IPS DF 4.7 (cell line): ENCODE measurements around the gene TUBGCP5.

Experiments
- DNase-seq: peaks from one replicate; pipeline ENCODE4 v3.0.0-alpha.2; 2013; ENCODE audit warnings: low spot score; ENCODE audit errors: extremely low read depth

TUBGCP5 gene

GRCh38 chr15:22979238-22980188 is 59.9 kb downstream of the TUBGCP5 start:
- no peak for DNase-seq

GRCh38 chr15:22978691-22979237 is 60.6 kb downstream of the TUBGCP5 start:
- DNase-seq: no peak

- DNase-seq: no peak
Observed at GRCh38 chr15:22974745-22975144, 64.6 kb downstream of the TUBGCP5 start.

DNA sequence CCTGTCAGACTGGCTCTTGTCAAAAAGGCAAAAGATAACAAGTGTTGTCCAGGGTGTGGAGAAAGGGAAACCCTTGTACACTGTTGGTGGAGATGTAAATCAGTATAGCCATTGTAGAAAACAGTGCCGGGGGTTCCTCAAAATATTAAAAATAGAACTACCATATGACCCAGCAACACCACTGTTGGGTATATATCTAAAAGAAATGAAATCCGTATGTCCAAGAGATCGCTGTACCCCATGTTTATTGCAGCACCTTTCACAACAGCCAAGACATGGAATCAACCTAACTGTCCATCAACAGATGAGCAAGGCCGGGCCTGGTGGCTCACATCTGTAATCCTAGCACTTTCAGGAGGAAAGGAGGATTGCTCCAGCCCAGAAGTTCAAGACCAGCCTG is 65.4 kb downstream of the TUBGCP5 start:
- no peak for DNase-seq

DNA sequence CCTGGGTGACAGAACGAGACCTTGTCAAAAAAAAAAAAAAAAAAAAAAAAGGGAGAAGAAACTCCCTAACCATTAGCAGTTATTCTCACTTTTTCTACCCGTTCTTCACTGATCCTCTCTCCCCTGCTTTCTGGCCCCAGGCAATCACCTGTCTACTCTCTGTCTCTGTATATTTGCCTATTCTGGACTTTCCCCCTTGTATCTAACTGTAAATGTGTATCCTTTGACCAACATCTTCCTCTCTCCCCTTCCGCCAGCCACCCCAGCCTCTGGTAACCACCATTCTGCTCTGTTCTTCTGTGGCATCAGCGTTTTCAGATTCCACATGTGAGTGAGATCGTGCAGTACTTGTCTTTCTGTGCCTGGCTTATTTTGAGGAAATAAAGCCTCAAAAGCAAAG is 66.1 kb downstream of the TUBGCP5 start:
- no peak for DNase-seq

GRCh38 chr15:22969489-22969888 is 69.9 kb downstream of the TUBGCP5 start:
- no peak for DNase-seq

DNA sequence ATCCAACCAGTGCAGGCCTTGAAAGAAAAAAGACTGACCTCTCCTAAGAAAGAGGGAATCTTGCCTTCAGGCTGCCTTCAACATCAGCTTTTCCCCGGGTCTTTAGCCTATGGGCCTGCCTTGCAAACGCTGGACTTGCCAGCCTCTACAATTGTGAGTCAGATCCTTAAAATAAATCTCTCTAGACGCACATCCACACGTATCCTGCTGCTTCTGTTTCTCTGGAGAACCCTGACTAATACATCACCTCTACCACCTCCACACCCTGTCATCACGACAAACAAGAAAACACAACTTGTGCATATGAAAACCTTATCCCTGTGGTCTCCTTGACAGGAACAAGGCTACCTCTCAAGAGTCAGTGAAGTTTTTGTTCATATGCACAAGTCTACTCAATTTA is 71.0 kb downstream of the TUBGCP5 start:
- DNase-seq: no peak

DNA sequence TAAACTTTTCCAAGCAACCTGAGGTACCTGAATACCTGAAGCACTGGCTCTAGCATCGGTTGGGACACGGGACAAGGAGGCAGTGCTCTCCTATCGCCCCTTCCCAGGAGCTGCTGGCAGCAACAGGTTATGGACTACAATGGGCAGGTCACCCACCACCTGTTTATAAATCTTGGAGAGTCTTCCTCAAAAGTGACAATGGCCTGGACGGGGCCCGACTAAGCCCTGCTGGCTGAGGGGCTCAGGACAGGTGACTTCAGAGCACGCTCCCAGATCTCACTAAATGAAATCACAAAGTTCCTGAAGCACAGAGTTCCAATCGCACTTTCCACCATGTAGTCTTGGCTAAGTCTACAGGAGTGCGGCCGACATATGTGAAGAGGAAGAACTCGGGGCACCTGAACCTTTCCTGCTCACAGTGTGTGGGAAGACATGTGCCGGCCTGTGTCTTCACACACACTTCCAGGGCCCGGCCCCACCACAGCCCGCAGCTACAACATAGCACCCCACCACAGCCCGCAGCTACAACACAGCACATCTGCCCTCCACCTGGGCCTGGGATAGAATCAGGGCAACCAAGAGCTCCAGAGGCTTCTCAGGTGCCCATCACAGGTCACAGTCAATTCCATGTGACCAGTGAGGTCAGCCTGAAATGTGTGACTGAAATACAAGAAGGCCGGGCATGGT is 72.1 kb downstream of the TUBGCP5 start:
- DNase-seq: no peak

DNA sequence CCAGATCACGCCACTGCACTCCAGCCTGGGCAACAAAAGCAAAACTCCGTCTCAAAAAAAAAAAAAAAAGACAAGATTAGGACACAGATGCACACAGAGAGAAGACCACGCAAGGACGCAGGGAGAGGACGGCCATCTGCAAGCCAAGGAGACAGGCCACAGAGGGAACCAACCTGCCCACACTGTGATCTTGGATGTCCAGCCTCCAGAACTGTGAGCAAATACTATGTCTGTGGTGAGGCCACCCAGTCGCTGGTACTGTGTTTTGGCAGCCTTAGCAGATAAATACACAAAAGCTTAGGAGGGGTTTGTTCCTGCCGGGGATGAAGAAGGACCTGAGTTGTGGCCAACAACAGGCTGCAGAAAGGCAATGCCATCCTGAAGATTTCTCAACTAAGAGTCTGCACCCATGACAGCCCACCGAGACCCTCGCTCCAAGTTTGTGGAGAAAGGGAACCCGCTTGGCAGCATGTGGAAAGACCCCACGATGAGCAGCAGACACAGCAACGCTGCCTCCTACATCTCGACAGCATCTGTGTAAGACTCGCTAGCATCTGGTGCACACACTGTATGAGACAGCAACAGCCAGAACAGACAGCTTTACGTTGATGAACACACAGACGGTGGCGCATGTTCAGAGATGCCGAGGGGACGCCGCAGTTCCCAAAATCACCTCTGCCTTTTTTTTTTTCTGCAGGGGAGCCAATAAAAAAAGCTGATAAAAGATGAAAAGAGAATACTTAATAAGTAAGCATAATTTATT is 72.9 kb downstream of the TUBGCP5 start:
- DNase-seq: no peak

GRCh38 chr15:22963641-22964040 is 75.7 kb downstream of the TUBGCP5 start:
- no peak for DNase-seq

DNA sequence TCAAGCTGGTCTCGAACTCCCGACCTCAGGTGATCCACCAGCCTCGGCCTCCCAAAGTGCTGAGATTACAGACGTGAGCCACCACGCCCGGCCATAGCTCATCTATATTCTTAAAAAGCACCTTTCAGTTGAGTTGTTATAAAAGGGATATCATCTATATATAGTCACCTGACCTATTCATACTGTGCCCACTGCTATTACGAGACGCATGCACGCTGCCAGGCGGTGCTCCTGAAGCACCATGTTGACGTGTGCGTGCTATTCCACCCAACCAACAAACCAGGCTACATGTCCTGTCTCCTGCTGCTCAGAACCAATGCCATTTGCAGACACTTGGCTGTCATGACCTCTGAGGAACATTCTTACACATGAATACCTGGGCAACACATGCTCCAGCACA is 76.8 kb downstream of the TUBGCP5 start:
- DNase-seq: no peak

GRCh38 chr15:22961762-22962161 is 77.6 kb downstream of the TUBGCP5 start:
- DNase-seq: no peak

DNA sequence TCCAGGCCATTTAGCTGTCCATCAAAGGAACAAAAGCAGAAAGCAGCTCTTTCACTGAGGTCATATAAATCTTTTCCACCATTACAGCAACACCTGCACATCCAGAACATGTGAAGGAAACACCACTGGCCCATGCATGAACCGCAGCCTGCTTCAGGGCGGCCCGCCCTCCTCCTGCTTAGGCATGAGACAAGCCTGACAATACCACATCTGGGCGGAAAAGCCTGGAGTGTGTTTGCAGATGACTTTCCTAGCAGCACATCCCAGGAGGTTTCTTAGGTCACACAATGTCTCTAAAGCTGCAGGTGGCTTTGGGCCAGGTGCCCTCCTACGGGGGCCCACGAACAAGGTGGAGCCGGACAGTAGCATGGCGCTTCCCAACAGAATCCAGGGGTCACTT is 78.8 kb downstream of the TUBGCP5 start:
- no peak for DNase-seq

DNA sequence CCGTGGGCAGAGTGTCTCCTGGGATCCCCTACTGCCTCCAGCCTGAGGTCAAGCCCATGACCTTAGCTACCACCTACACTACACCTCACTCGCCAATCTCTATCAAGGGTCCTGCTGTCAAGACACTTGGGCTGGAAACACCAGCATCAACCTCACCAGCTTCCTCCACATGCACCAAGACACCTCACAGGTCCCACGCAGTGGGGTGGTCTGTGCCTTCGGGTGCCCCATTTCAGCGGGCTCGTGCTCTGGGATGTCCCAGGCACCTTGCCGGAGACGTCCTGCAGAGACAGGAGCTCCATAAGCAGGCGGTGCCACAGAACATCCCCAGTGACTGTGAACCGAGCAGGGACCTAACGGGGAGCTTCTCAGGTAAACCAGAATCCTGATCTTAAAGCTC is 79.2 kb downstream of the TUBGCP5 start:
- DNase-seq: no peak

- no peak for DNase-seq
Observed at GRCh38 chr15:22959321-22960101, 79.9 kb downstream of the TUBGCP5 start.

GRCh38 chr15:22958487-22959280 is 80.7 kb downstream of the TUBGCP5 start:
- no peak for DNase-seq

- DNase-seq: no peak
Observed at GRCh38 chr15:22956978-22957260, 82.5 kb downstream of the TUBGCP5 start.

DNA sequence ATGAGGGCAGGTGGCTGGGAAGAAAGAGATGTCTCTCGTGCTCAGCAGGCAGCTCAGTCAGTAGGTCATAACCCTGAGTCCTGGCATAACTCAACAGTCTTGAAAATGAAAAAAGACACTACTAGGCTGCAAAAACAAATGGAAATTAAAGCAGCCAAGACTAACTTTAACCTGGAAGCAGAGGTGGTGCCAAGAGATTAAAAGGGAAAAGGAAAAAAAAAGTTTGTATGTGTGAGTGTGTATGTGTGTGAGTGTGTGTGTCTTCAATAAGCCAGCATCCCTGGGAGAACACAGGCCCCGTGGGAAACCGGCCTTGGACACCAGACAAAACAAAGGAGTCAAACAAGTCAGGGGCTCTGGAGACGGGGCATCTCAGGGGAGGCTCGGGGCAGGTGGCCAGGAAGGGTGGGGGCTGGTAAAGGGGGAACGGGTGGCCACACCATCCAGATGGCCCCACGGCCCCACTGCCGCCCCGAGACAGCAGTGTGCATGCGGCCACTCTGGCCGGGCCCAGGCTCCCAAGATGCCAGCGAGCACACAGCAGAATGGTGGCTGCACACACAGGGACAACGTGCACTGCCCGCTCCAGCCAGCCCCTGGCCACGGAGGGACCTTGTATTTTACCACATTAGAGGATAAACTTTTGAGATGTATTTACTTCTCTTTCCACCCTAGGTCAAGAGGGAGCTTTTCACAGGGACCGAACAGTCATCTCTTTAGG is 83.0 kb downstream of the TUBGCP5 start:
- DNase-seq: no peak

GRCh38 chr15:22955544-22956119 is 83.7 kb downstream of the TUBGCP5 start:
- no peak for DNase-seq
